Right renal cortex interstitium (tissue), 3 donors: ENCODE data around the gene ZNF274. TPM values are rescaled to one million over a fixed set of nuclear protein-coding genes. Genes with fewer than 3 reads are reported as not detected.

Experiments
- polyA plus RNA-seq, 3 donors: library from polyadenylated mRNA; unstranded; fragments of 120-200 nt; gene quantifications; one replicate each; pipeline ENCODE4 v1.2.1, GENCODE V29; 2013; ENCODE audit not compliant: insufficient read length in 3 of 3

The ZNF274 gene
- polyA plus RNA-seq, 3 donors, result 17.6 to 19.5 (median 18.4) TPM

Other genes with a start within 250 kb of the ZNF274 start
- 10 to 100 TPM; 18.7 to 24.2 (median 22.6) TPM for gene ZNF418, start 247.7 kb upstream of the ZNF274 start, polyA plus RNA-seq
- 10 to 100 TPM in 1 of 3 donors, 1 to 10 TPM in 2; 8.7 to 10.8 (median 9.7) TPM for gene ZNF256, start 235.4 kb upstream of the ZNF274 start, polyA plus RNA-seq
- gene C19orf18, start 208.5 kb upstream of the ZNF274 start, polyA plus RNA-seq, result 1 to 10 TPM; 1.5 to 2.1 (median 1.6) TPM
- 10 to 100 TPM; 27.8 to 31.2 (median 30.9) TPM for gene ZNF606, start 180.2 kb upstream of the ZNF274 start, polyA plus RNA-seq
- gene ZSCAN1, start 149.0 kb upstream of the ZNF274 start, polyA plus RNA-seq, result 1 to 10 TPM; 2.0 to 2.9 (median 2.5) TPM
- gene ZNF135, start 123.8 kb upstream of the ZNF274 start, polyA plus RNA-seq, result 10 to 100 TPM; 20.0 to 24.0 (median 23.8) TPM
- 10 to 100 TPM; 73.4 to 79.4 (median 78.2) TPM for gene ZSCAN18, start 84.8 kb upstream of the ZNF274 start, polyA plus RNA-seq
- 10 to 100 TPM; 25.6 to 26.3 (median 25.8) TPM for gene ZNF329, start 32.3 kb upstream of the ZNF274 start, polyA plus RNA-seq
- 10 to 100 TPM; 28.3 to 37.8 (median 33.8) TPM for gene ZNF544, start 45.9 kb downstream of the ZNF274 start, polyA plus RNA-seq
- gene ZNF8, start 95.9 kb downstream of the ZNF274 start, polyA plus RNA-seq, result 1 to 10 TPM; 6.1 to 6.6 (median 6.5) TPM
- 10 to 100 TPM; 44.8 to 53.6 (median 49.3) TPM for gene ERVK3-1, start 122.3 kb downstream of the ZNF274 start, polyA plus RNA-seq
- gene ZSCAN22, start 143.9 kb downstream of the ZNF274 start, polyA plus RNA-seq, result 1 to 10 TPM; 3.4 to 4.0 (median 3.5) TPM
- gene A1BG, start 170.4 kb downstream of the ZNF274 start, polyA plus RNA-seq, result under 1 TPM; 0.60 to 0.79 (median 0.76) TPM
- gene ZNF497, start 179.7 kb downstream of the ZNF274 start, polyA plus RNA-seq, result 1 to 10 TPM; 3.3 to 3.9 (median 3.5) TPM
- 1 to 10 TPM; 2.2 to 3.0 (median 2.6) TPM for gene ZNF837, start 198.0 kb downstream of the ZNF274 start, polyA plus RNA-seq
- gene RPS5, start 204.2 kb downstream of the ZNF274 start, polyA plus RNA-seq, result 100 to 1,000 TPM; 846 to 997 (median 995) TPM
- gene RNF225, start 212.6 kb downstream of the ZNF274 start, polyA plus RNA-seq, result not detected
- gene ZNF584, start 225.6 kb downstream of the ZNF274 start, polyA plus RNA-seq, result 10 to 100 TPM; 13.7 to 16.5 (median 14.3) TPM